Panc1 (cell line): Measurements from ENCODE around the gene NR4A3. TPM values are rescaled to one million over a fixed set of nuclear protein-coding genes. Genes with fewer than 3 reads are reported as not detected.

ENCODE experiments used
- ATAC-seq: fragments of 200-7000 bp; cut with Tn5 transposase; 2 replicates; pipeline ENCODE4 v1.9.1; 2020; ENCODE audit warnings: mild to moderate bottlenecking, moderate library complexity
- BruUV-seq: library from RNA; stranded (reverse); fragments of 400-500 nt; replicated peaks from 2 replicates; lab custom pipeline; 2021; lab: Mats Ljungman, UMichigan
- CTCF ChIA-PET: fragments of 300-600 bp; sonication (Branson Sonifier 250); formaldehyde crosslinking; loops from one replicate; lab custom pipeline; 2022; ENCODE audit warnings: antibody characterized with exemption; lab: Charles Lee
- POLR2A ChIA-PET: fragments of 300-600 bp; sonication (Branson Sonifier 250); formaldehyde crosslinking; loops from one replicate; lab custom pipeline; 2022; ENCODE audit warnings: antibody characterized with exemption; lab: Charles Lee
- DNase-seq: peaks from one replicate; pipeline ENCODE4 v3.0.0-alpha.2; 2010; ENCODE audit warnings: low read depth, low spot score
- H3K27ac ChIP-seq: 2 replicates; pipeline ENCODE4 v1.5.1; 2011; ENCODE audit warnings: mild to moderate bottlenecking, low read length, inconsistent platforms
- H3K27me3 ChIP-seq: fragments of 200-500 bp; sonication (Bioruptor generic); 2 replicates; pipeline ENCODE4 v1.6.0; 2014; ENCODE audit warnings: low read length, inconsistent platforms; ENCODE audit not compliant: control insufficient read depth, insufficient read depth
- H3K36me3 ChIP-seq: fragments of 200-500 bp; sonication (Bioruptor generic); 2 replicates; pipeline ENCODE4 v1.5.1; 2014; ENCODE audit warnings: inconsistent platforms, mild to moderate bottlenecking, low read length, moderate library complexity; ENCODE audit not compliant: control insufficient read depth, insufficient read depth
- H3K4me1 ChIP-seq: 2 replicates; pipeline ENCODE4 v1.5.1; 2011; ENCODE audit warnings: inconsistent platforms, mild to moderate bottlenecking, low read length, moderate library complexity; ENCODE audit not compliant: control insufficient read depth, insufficient read depth
- H3K4me3 ChIP-seq, 2 experiments: 2 replicates each; pipeline ENCODE4 v1.5.1; 2011 to 2012; ENCODE audit warnings: low read depth in 2 of 2, low read length in 2 of 2, mild to moderate bottlenecking in 2 of 2, inconsistent platforms in 1 of 2, moderate library complexity in 1 of 2
- H3K9me3 ChIP-seq: fragments of 200-500 bp; sonication (Bioruptor generic); 2 replicates; pipeline ENCODE4 v1.5.1; 2014; ENCODE audit warnings: low read depth, mild to moderate bottlenecking, inconsistent platforms, low read length, moderate library complexity; ENCODE audit not compliant: control insufficient read depth, insufficient read depth
- CTCF ChIP-seq: fragments of 450-650 bp; IDR thresholded peaks from 2 replicates; pipeline ENCODE4 v1.5.1; 2017; ENCODE audit warnings: mild to moderate bottlenecking
- POLR2AphosphoS5 ChIP-seq: IDR thresholded peaks from 2 replicates; pipeline ENCODE4 v1.6.1; 2012; ENCODE audit warnings: mild to moderate bottlenecking, low read depth, low read length, moderate library complexity
- REST ChIP-seq, 2 experiments: IDR thresholded peaks; 2 replicates each; pipeline ENCODE4 v1.6.1; 2011 to 2012; ENCODE audit warnings: low read depth in 2 of 2, control low read depth in 1 of 2, low read length in 1 of 2, mild to moderate bottlenecking in 1 of 2, moderate library complexity in 1 of 2; ENCODE audit not compliant: insufficient read depth in 1 of 2
- SIN3A ChIP-seq: IDR thresholded peaks from 2 replicates; pipeline ENCODE4 v1.6.1; 2012; ENCODE audit warnings: low read depth, mild to moderate bottlenecking, low read length, moderate library complexity, borderline replicate concordance; ENCODE audit not compliant: insufficient read depth
- TCF7L2 ChIP-seq: IDR thresholded peaks from 2 replicates; pipeline ENCODE4 v1.6.1; 2011; ENCODE audit warnings: mild to moderate bottlenecking, low read depth, low read length, inconsistent platforms
- in situ Hi-C: cut with HindIII; loops from 2 replicates; pipeline ENCODE4 v1.10.0; 2016; ENCODE audit warnings: low sequenced_read_pairs, low pct_unique_long_range_greater_than_20kb
- intact Hi-C: fragments of 100-400 bp; cut with micrococcal nuclease; formaldehyde crosslinking; loops from one replicate; pipeline ENCODE4 v1.10.0; 2022; ENCODE audit not compliant: unreplicated experiment
- total RNA-seq: library from RNA; stranded (reverse); gene quantifications from one replicate; pipeline ENCODE4 v1.2.1, GENCODE V29; 2021; ENCODE audit not compliant: unreplicated experiment

Gene NR4A3
- total RNA-seq, 1 experiment from 2014 or later: 0.13 TPM

- TF ChIP-seq SIN3A: no peak
- no peak for TF ChIP-seq CTCF
- no peak for TF ChIP-seq REST (IDR thresholded peaks at IDR 0.05; ENCODE audit: insufficient read depth in 1 of 2, low read depth in 2 of 2, low read length in 1 of 2)
- no peak for TF ChIP-seq TCF7L2
- no peak for TF ChIP-seq POLR2AphosphoS5
- intact Hi-C loops: no loop called here
- no peaks in the 10 kb centered on the region for H3K36me3 ChIP-seq
- H3K27me3 ChIP-seq: no peaks in the 10 kb centered on the region
- no TSS peak for BruUV-seq
- ATAC-seq (no peak), DNase-seq (no peak)
- no peaks in the 10 kb centered on the region for H3K9me3 ChIP-seq
- no peak overlapping the region for H3K27ac ChIP-seq
- ChIA-PET CTCF (no interaction called here), POLR2A (no interaction called here)
- no peaks in the 10 kb centered on the region for H3K4me1 ChIP-seq
- in situ Hi-C loops: no loop called here
- H3K4me3 ChIP-seq: no peak overlapping the region
Observed at GRCh38 chr9:99827244-99827643, 5.6 kb downstream of the NR4A3 start.

GRCh38 chr9:99828054-99828416, 6.3 kb downstream of the NR4A3 start:
- no peak overlapping the region for H3K27ac ChIP-seq
- DNase-seq (no peak), ATAC-seq (no peak)
- H3K4me1 ChIP-seq: no peaks in the 10 kb centered on the region
- CTCF ChIA-PET: no interaction called here
- BruUV-seq: no TSS peak
- no peaks in the 10 kb centered on the region for H3K9me3 ChIP-seq
- no peak for TF ChIP-seq TCF7L2
- TF ChIP-seq POLR2AphosphoS5: no peak
- no peak for TF ChIP-seq SIN3A
- TF ChIP-seq CTCF: no peak
- no peak for TF ChIP-seq REST (IDR thresholded peaks at IDR 0.05; ENCODE audit: insufficient read depth in 1 of 2, low read depth in 2 of 2, low read length in 1 of 2)
- no peaks in the 10 kb centered on the region; the same call in 1 of the 2 replicates for H3K27me3 ChIP-seq
- intact Hi-C loops (no loop called here), in situ Hi-C loops (no loop called here)
- POLR2A ChIA-PET: no interaction called here
- no peak overlapping the region for H3K4me3 ChIP-seq
- no peaks in the 10 kb centered on the region for H3K36me3 ChIP-seq
